Keratinocyte (primary cell): ENCODE results near the gene CES2. TPM values are rescaled to one million over a fixed set of nuclear protein-coding genes. Genes with fewer than 3 reads are reported as not detected.

Experiments used
- DNase-seq: peaks from one replicate; pipeline ENCODE4 v3.0.0-alpha.2; 2011; ENCODE audit warnings: low read depth, missing footprints, low spot score
- FAIRE-seq: peaks from 2 replicates; lab custom pipeline; 2011; peaks lifted over from hg19 to GRCh38; lab: Jason Lieb, UNC
- H2AFZ ChIP-seq: 2 replicates; pipeline ENCODE4 v1.6.0; 2012; ENCODE audit warnings: low read length, control low read depth, inconsistent platforms; ENCODE audit not compliant: control insufficient read depth
- H3K27ac ChIP-seq: 2 replicates; pipeline ENCODE4 v1.5.1; 2011; ENCODE audit warnings: low read length; ENCODE audit not compliant: control insufficient read depth, insufficient read depth
- H3K27me3 ChIP-seq: 3 replicates; pipeline ENCODE4 v1.6.0; 2011; ENCODE audit warnings: low read length; ENCODE audit not compliant: control insufficient read depth, insufficient read depth; ENCODE audit errors: extremely low read depth
- H3K36me3 ChIP-seq, 2 experiments: 2 replicates in 1 of 2; 3 replicates in 1 of 2; pipeline ENCODE4 v1.5.1; 2011; ENCODE audit warnings: low read length in 2 of 2, mild to moderate bottlenecking in 1 of 2; ENCODE audit not compliant: control insufficient read depth in 2 of 2, insufficient read depth in 2 of 2; ENCODE audit errors: extremely low read depth in 1 of 2
- H3K4me1 ChIP-seq: 3 replicates; pipeline ENCODE4 v1.5.1; 2011; ENCODE audit warnings: low read length; ENCODE audit not compliant: control insufficient read depth, insufficient read depth; ENCODE audit errors: extremely low read depth
- H3K4me2 ChIP-seq: 3 replicates; pipeline ENCODE4 v1.6.0; 2011; ENCODE audit warnings: low read depth, low read length; ENCODE audit not compliant: control insufficient read depth, insufficient read depth; ENCODE audit errors: extremely low read depth
- H3K4me3 ChIP-seq, 3 experiments: fragments of 200-600 bp in 1 of 3; sonication (generic) in 1 of 3; 2 replicates in 2 of 3; 3 replicates in 1 of 3; pipeline ENCODE4 v1.5.1; 2011 to 2016; ENCODE audit warnings: low read length in 3 of 3, mild to moderate bottlenecking in 3 of 3, control low read depth in 2 of 3, inconsistent platforms in 1 of 3, low read depth in 1 of 3, mixed read lengths in 1 of 3, mixed run types in 1 of 3, moderate library complexity in 1 of 3; ENCODE audit not compliant: control insufficient read depth in 2 of 3, insufficient read depth in 2 of 3; ENCODE audit errors: extremely low read depth in 1 of 3
- H3K79me2 ChIP-seq: 2 replicates; pipeline ENCODE4 v1.6.0; 2012; ENCODE audit warnings: low read length; ENCODE audit not compliant: control insufficient read depth, insufficient read depth
- H3K9ac ChIP-seq: 3 replicates; pipeline ENCODE4 v1.6.0; 2011; ENCODE audit warnings: low read length; ENCODE audit not compliant: control insufficient read depth, insufficient read depth; ENCODE audit errors: extremely low read depth
- H3K9me1 ChIP-seq: 3 replicates; pipeline ENCODE4 v1.6.0; 2011; ENCODE audit warnings: low read length; ENCODE audit not compliant: control insufficient read depth, insufficient read depth; ENCODE audit errors: extremely low read depth
- H3K9me3 ChIP-seq: 2 replicates; pipeline ENCODE4 v1.5.1; 2012; ENCODE audit warnings: low read depth, low read length; ENCODE audit not compliant: control insufficient read depth
- H4K20me1 ChIP-seq: 3 replicates; pipeline ENCODE4 v1.6.0; 2011; ENCODE audit warnings: low read length; ENCODE audit not compliant: control insufficient read depth, insufficient read depth; ENCODE audit errors: extremely low read depth
- CTCF ChIP-seq, 3 experiments: IDR thresholded peaks in 1 of 3; conservative IDR thresholded peaks in 1 of 3; optimal IDR thresholded peaks in 1 of 3; 2 replicates in 2 of 3; 3 replicates in 1 of 3; pipeline versions ENCODE3 to v1.5.1; 2011; ENCODE audit warnings: low read length in 3 of 3, mild to moderate bottlenecking in 3 of 3, moderate library complexity in 2 of 3, control low read depth in 1 of 3, inconsistent platforms in 1 of 3; ENCODE audit not compliant: insufficient read depth in 2 of 3; ENCODE audit errors: extremely low read depth in 1 of 3
- EZH2 ChIP-seq: IDR thresholded peaks from one replicate; pipeline ENCODE4 v1.6.1; 2012; ENCODE audit warnings: inconsistent platforms, mild to moderate bottlenecking, low read length, moderate library complexity
- dilution Hi-C: fragments of 300-500 bp; cut with MboI; formaldehyde crosslinking; loops from one replicate; pipeline ENCODE4 v1.7.0; 2020; ENCODE audit warnings: low sequenced_read_pairs; ENCODE audit not compliant: extremely low pct_ligation_motif_present
- polyA plus RNA-seq, 5 experiments: library from polyadenylated mRNA; depleted of rRNA in 3 of 5; stranded (reverse) in 3 of 5; stranded (forward) in 1 of 5; unstranded in 1 of 5; fragments of >200 nt; gene quantifications; 1 replicate in 1 of 5; 2 replicates in 3 of 5; 3 replicates in 1 of 5; pipeline versions ENCODE4 v1.2.1 to v1.2.3, GENCODE V29; 2011 to 2012; ENCODE audit warnings: missing spikeins in 2 of 5, low read depth in 1 of 5, low replicate concordance in 1 of 5

Gene CES2
- polyA plus RNA-seq, 1 donor (not counting 4 experiments of a cell fraction or from before 2014, with no cell fraction given): 41.6 TPM

GRCh38 chr16:66937725-66938337 is 2.5 kb downstream of the CES2 start:
- Histone ChIP-seq H3K9me3 (no peaks in the 10 kb centered on the region), H3K4me3 (no peak overlapping the region), H2AFZ (no peak overlapping the region), H3K4me2 (peak overlapping the region; percentile 16), H3K36me3 (peaks cover 40 to 57% of the 10 kb centered on the region in 2 experiments), H3K79me2 (peaks cover 52% of the 10 kb centered on the region), H3K27ac (no peak overlapping the region), H3K27me3 (no peaks in the 10 kb centered on the region), H3K9ac (no peak overlapping the region), H3K4me1 (peaks cover 18% of the 10 kb centered on the region), H4K20me1 (peaks cover 8% of the 10 kb centered on the region), H3K9me1 (peaks cover 5% of the 10 kb centered on the region)
- DNase-seq (no peak), FAIRE-seq (no peak)
- dilution Hi-C loops: no loop called here
- TF ChIP-seq CTCF (optimal IDR thresholded peaks at IDR 0.05 in 1 of 3, IDR thresholded peaks at IDR 0.05 in 1 of 3, conservative IDR thresholded peaks at IDR 0.05 in 1 of 3; ENCODE audit: extremely low read depth in 1 of 3, insufficient read depth in 2 of 3, low read length in 3 of 3) (no peak), EZH2 (no peak)

- no peak for FAIRE-seq
- H3K4me1 ChIP-seq: peaks cover 11% of the 10 kb centered on the region
- no peak overlapping the region for H2AFZ ChIP-seq
- H3K27me3 ChIP-seq: no peaks in the 10 kb centered on the region
- dilution Hi-C loops: no loop called here
- peaks cover 42% of the 10 kb centered on the region for H3K79me2 ChIP-seq
- H3K9me1 ChIP-seq: peaks cover 5% of the 10 kb centered on the region
- DNase-seq: no peak
- no peak overlapping the region for H3K9ac ChIP-seq
- no peaks in the 10 kb centered on the region for H3K9me3 ChIP-seq
- no peak for TF ChIP-seq EZH2
- no peak for TF ChIP-seq CTCF (optimal IDR thresholded peaks at IDR 0.05 in 1 of 3, IDR thresholded peaks at IDR 0.05 in 1 of 3, conservative IDR thresholded peaks at IDR 0.05 in 1 of 3; ENCODE audit: extremely low read depth in 1 of 3, insufficient read depth in 2 of 3, low read length in 3 of 3)
- H3K36me3 ChIP-seq: peaks cover 47 to 64% of the 10 kb centered on the region in 2 experiments
- H4K20me1 ChIP-seq: peaks cover 8% of the 10 kb centered on the region
- H3K27ac ChIP-seq: no peak overlapping the region
- H3K4me2 ChIP-seq: no peak overlapping the region
- no peak overlapping the region for H3K4me3 ChIP-seq
Measured at GRCh38 chr16:66939366-66939765, 4.0 kb downstream of the CES2 start.
